Stimulated activated CD8-positive, alpha-beta memory T cell treated with anti-CD3 and anti-CD28 coated beads, Interleukin-7, amount 100 ng/mL, for 1 hour (primary cell): ENCODE data around the gene ATE1.
"Not testable (repeated sequence)": the region's sequence is repeated elsewhere in the genome, so short reads cannot be mapped to it uniquely, and the experiment has no call there.

ENCODE experiments used
- DNase-seq, 2 donors: peaks; one replicate each; pipeline ENCODE4 v3.0.0-alpha.2; 2020; ENCODE audit warnings: low read depth in 2 of 2

ATE1 gene

DNA sequence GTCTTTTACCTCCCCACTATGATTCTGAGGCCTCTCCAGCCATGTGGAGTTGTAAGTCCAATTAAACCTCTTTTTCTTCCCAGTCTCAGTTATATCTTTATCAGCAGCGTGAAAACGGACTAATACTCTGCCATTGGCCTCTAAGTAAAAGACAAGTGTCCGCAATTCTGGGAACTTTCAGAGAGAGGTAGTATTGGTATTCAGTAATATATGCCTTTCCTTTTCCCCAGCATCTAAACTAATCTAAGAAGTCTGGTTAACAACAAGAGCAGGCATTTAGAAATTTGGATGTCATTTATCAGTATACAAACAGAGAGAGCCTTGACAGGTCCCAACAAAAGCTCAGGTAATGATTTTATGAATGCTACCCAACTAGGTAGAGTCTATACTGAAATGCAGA lies 95.2 kb downstream of the ATE1 start:
- no peak for DNase-seq

DNA sequence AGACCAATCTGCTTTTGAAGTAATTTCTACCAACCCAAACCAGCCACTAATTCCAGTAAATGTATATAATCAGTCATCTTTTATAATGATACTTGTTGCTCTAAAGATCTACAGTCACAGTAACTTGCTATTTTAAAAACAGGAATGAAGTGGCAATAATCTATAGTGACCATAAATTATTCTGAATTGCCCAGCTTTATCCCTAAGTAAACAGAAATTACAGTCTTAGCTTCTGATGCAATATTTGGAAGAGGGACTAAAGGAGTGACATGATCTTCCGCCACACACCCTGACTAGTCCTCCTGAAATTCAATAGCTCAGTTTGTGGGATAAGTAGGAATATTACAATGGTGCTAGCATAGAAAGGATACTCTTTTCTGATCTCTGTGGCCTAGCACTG lies 96.1 kb downstream of the ATE1 start:
- DNase-seq, result no peak

DNA sequence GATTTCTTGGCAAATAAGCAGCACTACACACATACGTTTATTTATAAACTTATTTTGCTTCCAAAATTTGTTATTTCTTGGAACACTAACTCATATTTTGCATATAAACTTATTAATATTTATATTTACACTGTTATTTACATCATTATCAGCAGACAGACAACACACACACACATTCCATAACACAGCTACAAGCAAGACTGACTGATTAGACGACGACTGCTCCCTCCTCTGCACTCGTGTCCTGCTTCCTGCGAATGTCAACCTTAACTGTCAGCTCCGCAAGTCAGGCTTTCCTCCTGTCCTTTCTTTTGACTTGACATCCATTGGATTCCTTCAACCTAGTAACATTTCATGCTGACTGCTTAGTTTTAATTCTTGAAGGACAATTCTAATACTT lies 96.6 kb downstream of the ATE1 start:
- DNase-seq, result no peak

DNA sequence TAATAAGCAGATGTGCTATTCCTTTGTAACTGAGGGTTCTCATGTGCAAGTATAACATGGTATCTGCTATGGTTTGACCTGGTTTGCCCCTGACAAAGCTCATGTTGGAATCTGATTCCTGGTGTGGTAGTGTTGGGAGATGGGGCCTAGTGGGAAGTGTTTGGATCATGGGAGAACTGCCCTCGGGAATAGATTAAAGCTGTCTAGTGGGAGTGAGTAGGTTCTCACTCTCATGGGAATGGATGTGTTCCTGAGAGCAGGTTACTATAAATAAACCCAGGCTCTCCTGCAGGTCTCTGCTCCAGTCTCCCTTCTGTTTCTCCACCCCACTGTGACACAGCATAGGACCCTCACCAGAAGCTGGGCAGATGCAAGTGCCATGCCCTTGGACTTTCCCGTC lies 97.7 kb downstream of the ATE1 start:
- no peak for DNase-seq

DNA sequence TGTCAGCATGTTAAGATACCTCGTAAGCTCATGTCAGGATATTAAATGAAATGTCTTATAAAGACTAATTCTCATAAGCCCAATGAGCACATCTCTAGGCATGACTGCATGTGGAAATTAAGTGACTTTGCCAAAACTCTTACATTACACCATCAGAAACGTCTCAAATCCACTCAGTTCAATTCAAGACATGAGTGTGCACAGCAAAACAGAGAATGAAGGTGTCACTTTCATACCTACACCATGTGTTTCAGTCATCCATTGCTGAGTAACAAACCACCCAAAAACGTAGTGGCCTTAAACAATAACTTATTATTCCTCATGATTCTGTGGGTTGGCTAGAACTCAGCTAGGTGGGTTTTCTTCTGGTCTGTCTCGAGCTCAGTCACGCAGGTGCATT lies 99.8 kb downstream of the ATE1 start:
- no peak for DNase-seq

DNA sequence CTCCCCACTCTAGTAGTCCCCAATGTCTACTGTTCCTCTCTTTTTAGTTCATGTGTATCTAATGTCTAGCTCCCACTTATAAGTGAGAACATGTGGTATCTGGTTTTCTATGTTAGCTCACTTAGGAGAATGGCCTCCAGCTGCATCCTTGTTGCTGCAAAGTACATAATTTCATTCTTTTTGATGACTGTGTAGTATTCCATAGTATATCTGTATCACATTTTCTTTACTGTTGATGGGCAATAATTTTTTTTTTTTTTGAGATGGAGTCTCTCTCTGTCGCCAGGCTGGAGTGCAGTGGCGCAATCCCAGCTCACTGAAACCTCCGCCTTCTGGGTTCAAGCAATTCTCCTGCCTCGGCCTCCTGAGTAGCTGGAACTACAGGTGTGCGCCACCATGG lies 101.1 kb downstream of the ATE1 start:
- DNase-seq, result not testable (repeated sequence)

DNA sequence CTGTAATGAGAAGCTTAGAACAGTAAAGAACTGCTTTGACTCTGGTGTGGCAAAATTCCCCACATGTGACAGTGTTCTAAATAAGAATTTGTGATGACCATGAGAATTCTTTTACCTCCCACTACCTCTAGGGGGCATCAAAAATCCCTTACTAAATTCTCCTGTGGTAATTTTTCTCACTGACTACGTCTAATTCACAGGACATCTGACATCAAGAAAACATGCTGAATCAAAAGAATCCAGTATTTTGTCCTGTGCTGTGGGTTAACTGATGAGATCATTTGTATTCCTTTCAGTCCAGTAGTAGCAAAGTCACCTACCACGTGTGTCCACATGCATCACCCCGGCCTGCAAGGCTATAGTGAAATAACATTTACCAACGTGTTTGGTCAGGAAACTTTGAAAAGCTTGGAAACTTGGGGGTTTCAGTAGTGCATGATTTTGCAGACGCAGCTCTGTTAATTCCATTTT lies 103.8 kb downstream of the ATE1 start:
- DNase-seq, result no peak

DNA sequence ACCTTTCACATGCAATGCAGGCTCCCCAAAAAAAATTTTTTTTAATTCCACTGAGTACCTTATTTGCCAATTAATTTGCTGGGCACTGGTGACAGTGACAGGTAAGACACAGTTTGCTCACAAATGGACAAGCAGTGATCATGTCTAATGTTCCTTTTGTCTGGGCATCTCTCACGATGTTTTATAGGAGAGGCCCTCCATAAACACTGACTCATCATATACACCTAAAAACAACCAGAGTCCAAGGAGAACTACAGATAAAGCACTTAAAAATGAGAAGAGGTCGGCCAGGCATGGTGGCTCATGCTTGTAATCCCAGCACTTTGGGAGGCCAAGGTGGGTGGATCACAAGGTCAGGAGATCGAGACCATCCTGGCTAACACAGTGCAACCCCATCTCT lies 105.1 kb downstream of the ATE1 start:
- DNase-seq, result no peak

DNA sequence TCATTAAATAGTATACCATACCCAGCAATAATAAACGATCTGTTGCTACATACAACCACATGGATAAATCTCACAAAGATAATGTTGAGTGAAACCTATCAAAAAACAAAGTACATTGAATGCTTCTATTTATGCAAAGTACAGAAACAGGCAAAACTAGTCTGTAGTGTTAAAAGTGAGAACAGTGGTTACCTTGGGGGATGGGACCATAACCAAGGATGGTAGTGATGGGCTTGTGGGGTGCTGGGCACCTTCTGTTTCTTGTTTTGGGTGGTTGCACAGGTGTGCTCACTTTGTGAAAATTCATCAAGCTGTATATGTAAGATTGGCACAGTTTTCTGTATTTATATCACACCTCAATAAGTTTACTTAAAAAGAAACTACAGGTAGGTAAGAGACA lies 105.7 kb downstream of the ATE1 start:
- no peak for DNase-seq

DNA sequence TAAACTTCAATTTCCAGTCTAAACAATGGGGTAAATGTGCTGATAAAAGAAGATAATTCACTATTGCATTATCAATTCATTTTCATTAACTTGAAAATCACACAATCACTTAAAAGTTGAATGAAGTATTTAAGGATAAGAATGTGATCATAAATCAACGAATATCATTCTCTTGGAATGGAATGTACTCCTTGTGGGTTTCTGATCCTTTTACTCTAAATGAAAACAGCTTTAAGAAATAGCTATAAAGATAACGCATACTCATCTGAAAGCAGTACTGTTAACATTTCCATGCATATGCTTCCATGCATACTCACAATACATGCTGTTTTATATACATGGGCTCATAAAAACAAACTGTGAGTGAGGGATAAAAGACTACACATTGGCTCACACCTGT lies 108.8 kb downstream of the ATE1 start:
- DNase-seq, result no peak

DNA sequence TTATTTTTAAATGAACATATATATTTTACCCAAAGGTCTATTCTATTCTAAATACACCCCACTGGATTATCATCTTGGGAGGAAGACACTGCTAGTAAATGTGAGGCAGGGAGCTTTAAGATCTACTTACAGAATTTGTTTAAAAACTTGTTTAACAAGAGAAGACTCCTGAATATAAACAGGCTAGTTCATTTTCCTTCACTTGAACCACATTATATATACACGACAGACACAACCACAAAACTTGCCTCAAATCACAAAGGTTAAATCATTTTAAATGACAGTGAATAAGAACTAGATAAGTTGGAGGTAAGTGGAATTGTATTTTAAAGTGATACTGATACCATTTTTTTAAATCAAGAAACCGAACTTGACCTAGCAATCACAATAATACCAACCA lies 109.2 kb downstream of the ATE1 start:
- no peak for DNase-seq

DNA sequence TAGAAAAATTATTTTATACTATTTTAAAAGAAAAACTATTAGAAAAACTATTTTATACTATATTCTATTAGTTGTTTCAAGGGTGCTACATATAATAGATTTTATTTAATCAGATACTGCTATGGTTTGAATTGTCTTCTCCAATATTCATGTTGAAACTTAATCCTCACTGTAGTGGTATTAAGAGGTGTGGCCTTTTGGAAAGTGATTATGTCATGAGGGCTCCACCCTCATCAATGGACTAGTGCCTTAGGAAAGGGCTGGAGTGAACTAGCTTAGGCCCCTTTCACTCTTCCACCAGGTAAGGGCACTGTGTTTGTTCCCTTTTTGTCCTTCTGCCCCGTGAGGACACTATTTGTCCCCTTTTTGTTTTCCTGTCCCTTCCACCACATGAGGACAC lies 111.6 kb downstream of the ATE1 start:
- DNase-seq, result no peak

DNA sequence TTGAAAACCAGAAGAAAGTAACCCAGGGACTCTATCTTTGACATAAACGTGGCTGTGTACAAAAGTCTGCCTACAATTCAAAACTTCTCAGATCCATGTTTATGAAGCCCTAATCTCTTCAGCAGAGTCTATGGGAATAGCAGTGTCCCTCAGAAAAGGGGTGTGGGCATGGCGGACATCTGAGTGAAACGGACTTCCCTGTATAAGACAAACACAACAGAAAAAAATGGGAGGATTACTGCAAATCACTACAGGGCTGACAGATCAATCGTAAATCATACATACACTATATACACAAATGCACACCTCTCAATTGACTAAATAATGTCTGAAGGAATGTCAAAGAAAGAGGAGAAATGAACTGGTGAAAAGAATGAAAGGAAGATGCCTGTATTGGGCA lies 114.0 kb downstream of the ATE1 start:
- DNase-seq, result no peak

DNA sequence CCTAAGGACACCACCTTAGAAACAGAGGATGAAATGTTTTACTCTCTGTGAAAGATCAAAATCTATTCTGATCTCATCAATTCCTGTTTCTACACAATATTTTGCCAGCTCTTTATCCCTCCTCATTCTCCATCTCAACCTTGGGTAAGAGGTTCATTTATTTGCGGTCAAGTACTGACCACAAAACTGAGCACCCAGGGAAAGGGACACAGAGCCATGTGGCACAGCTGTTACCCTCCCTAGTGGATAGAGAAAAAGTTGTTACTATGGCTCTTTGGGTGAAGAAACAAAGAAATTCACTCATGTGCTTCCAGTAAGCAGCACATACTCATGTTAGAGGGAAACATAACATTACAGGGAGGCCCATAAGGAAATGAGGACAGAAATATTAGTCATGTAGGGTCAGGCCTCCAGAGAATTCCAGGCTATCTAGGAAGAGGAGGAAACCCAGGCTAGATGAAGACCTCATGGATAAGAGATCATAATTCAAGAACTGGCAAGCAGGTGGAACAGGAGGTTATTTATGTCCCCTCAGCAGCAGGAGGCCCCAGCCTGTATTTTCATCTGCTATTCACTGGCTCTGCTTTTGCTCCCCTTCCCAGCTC lies 114.5 kb downstream of the ATE1 start:
- DNase-seq, result no peak

DNA sequence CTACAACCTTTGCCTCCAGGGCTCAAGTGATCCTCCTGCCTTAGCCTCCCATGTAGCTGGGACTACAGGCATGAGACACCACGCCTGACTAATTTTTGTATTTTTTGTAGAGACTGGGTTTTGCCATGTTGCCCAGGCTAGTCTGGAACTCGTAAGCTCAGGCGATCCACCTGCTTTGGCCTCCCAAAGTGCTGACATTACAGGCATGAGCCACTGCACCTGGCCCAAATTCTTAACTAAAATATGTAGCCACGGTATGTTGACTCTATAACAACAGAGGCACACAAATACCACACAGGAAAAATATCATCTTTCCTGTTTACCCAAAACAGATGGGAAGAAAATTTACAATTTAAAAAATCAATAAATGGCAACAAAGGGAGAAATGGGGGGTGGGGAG lies 115.8 kb downstream of the ATE1 start:
- no peak for DNase-seq

DNA sequence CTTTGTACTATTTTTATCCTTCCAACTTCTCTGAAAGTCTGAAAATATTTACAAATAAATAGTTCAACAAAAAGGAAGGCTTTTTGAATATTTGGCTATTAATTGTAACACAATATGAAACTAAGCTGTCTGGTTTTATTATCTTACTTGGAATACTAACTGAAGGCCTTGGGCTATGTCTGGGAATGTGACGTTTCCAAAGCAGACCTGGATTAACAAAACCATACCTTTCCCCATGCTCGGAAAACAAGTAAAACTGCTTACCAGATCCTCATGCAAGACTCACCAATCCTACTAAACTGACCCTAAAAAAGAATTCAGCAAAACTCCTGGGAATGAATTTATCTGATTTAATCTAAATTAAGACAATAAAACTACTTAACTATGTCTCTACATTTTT lies 116.4 kb downstream of the ATE1 start:
- no peak for DNase-seq

DNA sequence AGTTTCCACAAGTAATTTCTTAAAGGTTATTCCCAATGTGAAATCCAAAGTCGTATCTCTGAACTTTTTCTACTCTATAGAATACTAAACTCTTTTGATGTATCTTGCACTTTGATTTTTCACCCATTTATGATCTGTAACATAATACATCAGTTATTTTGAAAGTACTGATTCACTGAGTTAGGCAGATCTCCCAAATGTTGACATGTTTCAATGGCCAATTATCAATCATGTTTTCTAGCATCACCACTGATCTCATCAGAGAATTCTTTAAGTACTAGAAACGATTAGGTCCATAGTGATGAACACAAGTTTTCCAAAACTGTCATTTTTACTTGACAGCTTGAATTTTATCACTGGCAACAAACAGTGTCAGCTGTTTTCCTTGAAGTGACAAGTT lies 119.0 kb downstream of the ATE1 start:
- DNase-seq, result no peak

DNA sequence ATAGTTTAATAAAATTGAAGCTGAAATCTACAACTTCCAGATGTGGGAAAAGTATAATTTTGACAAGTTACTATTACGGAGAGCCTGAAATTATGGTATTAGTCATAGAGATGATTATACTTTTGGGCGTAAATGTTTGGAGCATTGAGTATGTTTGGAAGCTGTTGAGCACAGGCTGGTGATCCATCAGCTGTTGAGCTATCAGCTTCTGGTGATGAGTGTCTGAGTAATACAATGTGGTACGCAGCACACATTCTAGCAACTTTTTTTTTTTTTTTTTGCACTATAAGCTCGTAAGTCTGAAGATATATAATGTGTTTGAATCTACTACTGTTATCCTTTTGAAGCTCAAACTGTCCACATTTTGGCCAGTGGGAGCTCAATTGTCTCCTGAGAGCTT lies 123.4 kb downstream of the ATE1 start:
- DNase-seq, result no peak

DNA sequence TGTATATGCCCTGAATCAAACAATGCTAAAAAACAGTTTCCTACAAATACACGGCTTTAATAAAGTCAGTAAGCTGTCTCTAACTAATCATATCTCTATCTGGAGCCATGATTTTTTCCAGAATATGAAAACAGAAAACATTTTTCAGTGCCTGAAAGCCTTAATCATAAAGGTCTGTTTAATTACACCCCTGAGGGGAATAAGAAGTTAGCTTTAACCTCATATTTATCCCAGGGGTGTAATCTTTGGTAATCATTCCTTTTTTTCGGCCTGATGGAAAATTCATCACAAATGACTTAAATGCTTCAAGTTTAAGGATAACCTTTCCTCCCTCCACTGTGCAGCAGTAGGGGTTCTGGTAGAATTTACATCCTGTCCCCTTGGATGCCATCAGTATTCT lies 124.2 kb downstream of the ATE1 start:
- DNase-seq, result no peak

DNA sequence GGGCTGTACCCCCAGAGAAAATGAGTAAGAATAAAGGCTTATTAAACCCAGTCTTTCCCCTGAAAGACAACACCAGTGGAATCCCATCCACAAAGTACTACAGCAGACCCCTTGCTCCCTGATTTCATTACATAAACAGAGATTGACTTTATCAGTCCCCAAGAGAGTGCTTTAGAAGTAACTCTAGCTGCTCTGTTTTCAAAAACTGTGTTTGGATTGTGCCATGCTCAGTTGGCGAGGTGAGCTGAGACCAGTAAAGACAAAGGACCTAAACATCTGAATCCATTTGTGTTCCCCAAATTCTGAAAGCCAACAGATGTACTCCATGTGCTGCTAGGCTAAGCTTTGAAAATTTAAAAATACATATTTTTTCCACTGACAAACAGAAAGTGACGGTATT lies 127.0 kb downstream of the ATE1 start:
- DNase-seq, result no peak

DNA sequence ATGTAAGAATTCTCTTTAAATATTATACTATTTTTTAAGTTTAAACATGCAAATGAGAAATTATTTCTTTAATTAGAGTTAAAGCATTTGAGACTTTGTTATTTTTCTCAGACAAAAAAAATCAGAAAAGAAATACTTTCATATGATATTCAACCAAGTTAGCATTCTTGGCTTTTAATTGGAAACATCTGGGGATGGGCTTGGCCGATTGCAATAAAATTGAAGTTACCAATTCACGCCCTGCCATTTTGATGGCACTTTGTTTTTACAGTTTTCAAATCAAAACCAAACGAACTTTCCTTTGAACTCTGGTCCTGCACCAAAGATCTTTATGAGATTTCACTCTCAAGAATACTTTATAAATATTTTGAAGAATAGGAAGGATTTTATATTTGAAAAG lies 127.7 kb downstream of the ATE1 start:
- no peak for DNase-seq

DNA sequence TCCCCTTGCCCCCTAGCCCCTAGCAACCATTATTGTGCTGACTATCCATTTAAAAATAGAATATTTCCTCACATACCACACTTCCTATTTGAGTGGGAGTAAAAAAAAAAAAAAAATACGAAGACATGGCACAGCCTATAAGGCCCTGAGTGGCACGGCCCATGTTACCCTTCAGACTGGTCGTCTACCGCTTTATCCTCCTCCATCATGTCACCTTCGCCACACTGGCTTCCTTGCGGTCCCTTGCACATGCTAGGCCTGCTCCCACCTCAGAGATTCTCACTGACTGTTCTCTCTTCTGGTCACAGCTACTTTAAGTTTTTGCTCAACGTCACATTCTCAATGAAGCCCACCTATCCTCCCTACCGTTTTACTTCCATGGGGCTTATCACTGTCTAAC lies 130.3 kb downstream of the ATE1 start:
- no peak for DNase-seq

DNA sequence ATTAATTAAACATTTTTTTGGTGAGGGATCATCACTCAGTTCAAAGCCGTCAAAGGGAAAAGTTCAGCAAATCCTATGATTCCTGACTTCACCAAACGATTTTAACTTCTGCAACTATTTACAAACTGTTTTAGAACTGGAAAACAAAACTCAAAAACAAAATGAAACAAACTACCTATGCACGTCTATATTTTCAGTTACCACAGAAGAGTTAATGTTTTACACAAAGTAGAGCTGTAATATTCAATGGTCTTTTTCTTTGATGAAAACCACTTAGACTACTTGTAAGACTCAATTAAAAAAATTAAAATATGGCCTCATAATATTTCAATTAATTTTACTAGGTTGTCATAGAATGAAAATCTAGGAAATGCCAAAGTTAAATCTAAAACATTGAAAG lies 131.5 kb downstream of the ATE1 start:
- no peak for DNase-seq

DNA sequence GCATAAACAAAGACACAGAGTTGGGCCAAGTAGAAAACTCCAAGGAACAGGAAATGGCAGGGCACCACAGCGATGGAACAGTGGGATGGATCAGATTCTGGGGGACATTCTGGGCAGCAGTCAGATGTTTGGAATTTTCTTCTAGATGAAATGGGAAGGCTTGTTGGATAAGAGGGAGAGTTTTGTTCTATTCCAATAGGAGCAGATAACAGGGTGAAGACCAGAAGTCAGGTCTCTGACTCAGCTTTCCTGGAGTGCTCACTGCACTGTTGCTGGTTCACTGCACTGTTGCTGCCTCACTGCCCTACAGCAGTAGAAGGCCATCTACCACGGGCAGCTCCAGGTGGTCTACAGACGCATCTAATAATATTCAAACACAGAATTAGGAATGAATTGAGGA lies 135.6 kb downstream of the ATE1 start:
- DNase-seq, result no peak

DNA sequence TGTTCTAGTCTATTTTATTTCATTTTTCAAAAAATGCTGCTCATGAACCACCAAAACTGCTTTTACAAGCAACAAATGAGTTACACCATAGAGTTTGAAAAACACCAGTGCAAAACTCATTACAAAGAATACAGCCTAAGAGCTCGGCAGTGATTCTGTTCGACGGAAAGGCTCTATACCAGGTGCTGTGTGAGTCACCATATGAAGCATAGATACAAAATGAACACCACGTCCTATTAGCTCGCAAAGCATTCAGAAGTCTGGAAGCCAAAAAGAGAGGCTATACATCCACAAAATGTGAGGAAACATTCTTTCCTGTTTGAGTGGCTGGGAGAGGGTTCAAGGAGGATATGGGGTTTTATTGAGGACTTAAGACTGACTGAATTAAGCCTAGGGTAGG lies 136.1 kb downstream of the ATE1 start:
- DNase-seq, result no peak
